GM23248 (cell line): ENCODE measurements around the gene HNRNPA0. TPM values are rescaled to one million over a fixed set of nuclear protein-coding genes. Genes with fewer than 3 reads are reported as not detected.

Experiments used
- DNase-seq: peaks from one replicate; pipeline ENCODE4 v3.0.0-alpha.2; 2015
- H2AFZ ChIP-seq: fragments of 200-600 bp; sonication (generic); 2 replicates; pipeline ENCODE4 v1.6.1; 2016; ENCODE audit warnings: antibody characterized with exemption
- H3F3A ChIP-seq: fragments of 200-600 bp; sonication (generic); 2 replicates; pipeline ENCODE4 v1.6.1; 2016; ENCODE audit warnings: mild to moderate bottlenecking, antibody characterized with exemption, mixed run types; ENCODE audit not compliant: insufficient read depth
- H3K27ac ChIP-seq: fragments of 200-600 bp; sonication (generic); 2 replicates; pipeline ENCODE4 v1.5.1; 2016; ENCODE audit warnings: mild to moderate bottlenecking
- H3K27me3 ChIP-seq: fragments of 200-600 bp; sonication (generic); replicated peaks from 2 replicates; pipeline ENCODE4 v1.6.1; 2016; ENCODE audit warnings: mild to moderate bottlenecking; ENCODE audit not compliant: insufficient read depth
- H3K36me3 ChIP-seq: fragments of 200-600 bp; sonication (generic); 2 replicates; pipeline ENCODE4 v1.6.1; 2016; ENCODE audit warnings: low read depth, mild to moderate bottlenecking
- H3K4me1 ChIP-seq: fragments of 200-600 bp; sonication (generic); 2 replicates; pipeline ENCODE4 v1.6.1; 2016; ENCODE audit warnings: mild to moderate bottlenecking; ENCODE audit not compliant: insufficient read depth
- H3K4me2 ChIP-seq: fragments of 200-600 bp; sonication (generic); one replicate; pipeline ENCODE4 v1.6.1; 2016; ENCODE audit warnings: mild to moderate bottlenecking; ENCODE audit not compliant: unreplicated experiment
- H3K4me3 ChIP-seq: fragments of 200-600 bp; sonication (generic); 2 replicates; pipeline ENCODE4 v1.5.1; 2016; ENCODE audit warnings: mild to moderate bottlenecking
- H3K79me2 ChIP-seq: fragments of 200-600 bp; sonication (generic); 2 replicates; pipeline ENCODE4 v1.6.1; 2016; ENCODE audit warnings: mild to moderate bottlenecking; ENCODE audit not compliant: insufficient read depth
- H3K9ac ChIP-seq: fragments of 200-600 bp; sonication (generic); 2 replicates; pipeline ENCODE4 v1.6.1; 2016; ENCODE audit warnings: mild to moderate bottlenecking
- H3K9me2 ChIP-seq: fragments of 200-600 bp; sonication (generic); 2 replicates; pipeline ENCODE4 v1.6.1; 2016; ENCODE audit warnings: mixed run types, mild to moderate bottlenecking, moderate library complexity; ENCODE audit not compliant: insufficient read depth
- H3K9me3 ChIP-seq: fragments of 200-600 bp; sonication (generic); one replicate; pipeline ENCODE4 v1.6.1; 2017; ENCODE audit warnings: low read depth
- H4K20me1 ChIP-seq: fragments of 200-600 bp; sonication (generic); 2 replicates; pipeline ENCODE4 v1.6.0; 2016; ENCODE audit not compliant: insufficient read depth
- EZH2 ChIP-seq: fragments of 200-600 bp; sonication (generic); IDR thresholded peaks from 2 replicates; pipeline ENCODE4 v1.6.1; 2018; ENCODE audit warnings: antibody characterized with exemption, mild to moderate bottlenecking; ENCODE audit not compliant: insufficient read depth, poor library complexity, severe bottlenecking
- EZH2phosphoT487 ChIP-seq: fragments of 200-600 bp; sonication (generic); IDR thresholded peaks from 2 replicates; pipeline ENCODE4 v1.6.1; 2018; ENCODE audit warnings: antibody characterized with exemption, moderate library complexity, mild to moderate bottlenecking, low read depth; ENCODE audit not compliant: insufficient read depth
- WGBS, 2 experiments: methylation state at CpG; one replicate each; pipeline ENCODE4 v1.1.6; 2015 to 2017; ENCODE audit warnings: low lambda C conversion rate in 2 of 2, low coverage in 1 of 2; ENCODE audit errors: missing lambda C conversion rate in 2 of 2; 5-methylcytosine and 5-hydroxymethylcytosine counted together
- in situ Hi-C: fragments of 300-500 bp; cut with MboI; formaldehyde crosslinking; loops from 2 replicates; pipeline ENCODE4 v1.15.0; 2020
- polyA plus RNA-seq: library from polyadenylated mRNA; unstranded; fragments of >200 nt; fragmentation: Nextera tagmentation; extraction: Ambion mirVana; gene quantifications from 2 replicates; pipeline ENCODE4 v1.2.1, GENCODE V29; 2016
- total RNA-seq: library from RNA; depleted of rRNA; stranded (reverse); fragments of >200 nt; shearing (Covaris generic); gene quantifications from 2 replicates; pipeline ENCODE4 v1.2.3, GENCODE V29; 2014

Gene HNRNPA0
- total and polyA plus RNA-seq, 2 experiments from 2014 or later = 5.2 to 12.2 TPM

DNA sequence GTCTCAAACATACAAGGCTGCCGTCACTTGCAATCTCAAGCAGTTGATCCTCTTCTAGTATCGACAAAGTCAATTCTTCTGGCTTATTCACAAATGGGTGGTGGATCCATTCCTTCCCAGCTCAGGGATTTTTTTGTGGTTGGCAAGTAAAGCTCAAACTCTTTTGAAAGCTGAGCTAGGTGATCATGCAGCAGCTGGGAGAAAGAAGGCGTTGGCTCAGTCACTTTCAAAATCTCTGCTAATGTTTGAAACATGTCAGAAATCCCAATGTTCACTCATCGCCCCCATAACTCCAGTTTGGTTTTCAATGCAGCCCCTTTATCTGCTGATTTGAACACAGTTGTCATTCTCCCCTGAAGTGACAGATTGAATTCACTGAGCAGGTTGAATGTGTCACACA lies 4.0 kb upstream of the HNRNPA0 start:
- no peak overlapping the region for H3K27ac ChIP-seq
- H3K79me2 ChIP-seq = peaks cover 10% of the 10 kb centered on the region
- TF ChIP-seq EZH2phosphoT487 = no peak
- TF ChIP-seq EZH2 = no peak
- no peak overlapping the region for H3K4me2 ChIP-seq
- H3K4me1 ChIP-seq = peaks cover 13% of the 10 kb centered on the region; the same call in 1 of the 2 replicates
- no peaks in the 10 kb centered on the region for H3F3A ChIP-seq
- H3K9ac ChIP-seq = no peak overlapping the region
- no peak for DNase-seq
- 91% methylated on average over 4 of the region's 4 CpGs for WGBS, 2 experiments
- no peaks in the 10 kb centered on the region for H4K20me1 ChIP-seq
- no peak overlapping the region for H2AFZ ChIP-seq
- no peaks in the 10 kb centered on the region for H3K27me3 ChIP-seq
- no peaks in the 10 kb centered on the region for H3K9me3 ChIP-seq
- H3K36me3 ChIP-seq = no peaks in the 10 kb centered on the region
- in situ Hi-C loops = no loop called here
- H3K9me2 ChIP-seq = no peaks in the 10 kb centered on the region
- no peak overlapping the region for H3K4me3 ChIP-seq

DNA sequence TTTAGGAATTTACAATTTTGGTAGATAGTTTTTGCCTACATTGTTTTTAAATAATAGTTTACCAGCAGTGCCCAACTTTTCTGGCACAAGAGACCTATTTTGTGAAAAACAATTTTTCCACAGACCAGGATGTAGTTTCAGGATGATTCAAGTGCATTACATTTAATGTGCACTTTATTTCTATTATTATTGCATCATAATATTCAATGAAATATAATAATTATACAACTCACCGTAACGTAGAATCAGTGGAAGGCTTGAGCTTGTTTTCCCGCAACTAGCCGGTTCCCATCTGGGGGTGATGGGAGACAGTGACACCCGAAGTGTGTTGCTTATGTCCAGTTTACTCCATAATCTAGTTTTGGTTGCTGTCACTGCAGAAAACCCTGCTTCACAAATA lies 3.5 kb upstream of the HNRNPA0 start:
- Histone ChIP-seq H3K4me3 (no peak overlapping the region), H3K4me1 (peaks cover 13% of the 10 kb centered on the region; the same call in 1 of the 2 replicates), H4K20me1 (no peaks in the 10 kb centered on the region), H3K9ac (no peak overlapping the region), H3F3A (no peaks in the 10 kb centered on the region), H3K36me3 (no peaks in the 10 kb centered on the region), H3K9me2 (no peaks in the 10 kb centered on the region), H3K27ac (no peak overlapping the region), H3K27me3 (no peaks in the 10 kb centered on the region), H3K79me2 (peaks cover 15% of the 10 kb centered on the region), H3K9me3 (no peaks in the 10 kb centered on the region), H2AFZ (no peak overlapping the region), H3K4me2 (no peak overlapping the region)
- no peak for DNase-seq
- in situ Hi-C loops = no loop called here
- WGBS, 2 experiments = 93 to 95% methylated on average over 5 of the region's 5 CpGs
- no peak for TF ChIP-seq EZH2
- no peak for TF ChIP-seq EZH2phosphoT487

DNA sequence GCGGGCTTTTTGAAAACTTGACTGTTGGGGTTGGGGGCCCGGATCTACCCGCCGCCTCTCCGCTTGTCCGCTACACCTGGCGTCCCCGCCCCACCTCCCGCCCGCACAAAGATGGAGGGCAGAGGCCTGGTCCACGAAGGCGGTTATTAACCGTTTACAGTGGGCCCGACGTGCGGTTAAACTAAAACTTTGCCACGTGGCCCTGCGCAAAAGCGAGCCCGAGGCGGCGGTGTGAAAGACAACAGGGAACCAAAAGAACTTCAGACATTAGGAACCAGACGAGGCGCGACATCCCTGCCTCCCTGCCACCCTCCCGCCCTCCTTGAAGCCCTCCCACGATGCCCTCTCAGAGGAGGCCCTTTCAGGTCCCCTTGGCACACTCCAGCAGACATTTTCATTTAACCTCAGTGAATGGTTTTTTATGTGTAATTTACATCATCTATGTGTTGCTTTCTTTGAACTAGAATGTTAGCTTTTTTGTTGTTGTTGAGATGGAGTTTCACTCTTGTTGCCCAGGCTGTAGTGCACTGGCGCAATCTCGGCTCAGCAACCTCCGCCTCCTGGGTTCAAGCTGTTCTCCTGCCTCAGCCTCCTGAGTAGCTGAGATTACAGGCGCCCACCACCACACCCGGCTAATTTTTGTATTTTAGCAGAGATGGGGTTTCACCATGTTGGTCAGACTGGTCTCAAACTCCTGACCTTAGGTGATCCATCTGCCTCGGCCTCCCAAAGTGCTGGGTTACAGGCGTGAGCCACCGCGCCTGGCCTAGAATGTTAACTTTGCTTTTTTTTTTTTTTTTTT lies 999 bp upstream of the HNRNPA0 start:
- TF ChIP-seq EZH2phosphoT487 (no peak), EZH2 (no peak)
- Histone ChIP-seq H3K4me2 (peak overlapping the region; percentile 76), H3F3A (peaks cover 9% of the 10 kb centered on the region; the same call in 1 of the 2 replicates), H3K9ac (peak overlapping the region; percentile 98), H2AFZ (peak overlapping the region; percentile 93), H3K9me2 (no peaks in the 10 kb centered on the region), H3K36me3 (no peaks in the 10 kb centered on the region), H3K79me2 (peaks cover 39% of the 10 kb centered on the region), H3K27ac (peak overlapping the region; percentile 97), H3K4me1 (peaks cover 16% of the 10 kb centered on the region), H4K20me1 (peaks cover 8% of the 10 kb centered on the region; the same call in 1 of the 2 replicates), H3K4me3 (peak overlapping the region; percentile 83), H3K9me3 (no peaks in the 10 kb centered on the region), H3K27me3 (no peaks in the 10 kb centered on the region)
- DNase-seq = peak; percentile 67
- in situ Hi-C loops = no loop called here
- WGBS, 2 experiments = 29 to 66% methylated on average over 14 to 32 of the region's 36 CpGs

DNA sequence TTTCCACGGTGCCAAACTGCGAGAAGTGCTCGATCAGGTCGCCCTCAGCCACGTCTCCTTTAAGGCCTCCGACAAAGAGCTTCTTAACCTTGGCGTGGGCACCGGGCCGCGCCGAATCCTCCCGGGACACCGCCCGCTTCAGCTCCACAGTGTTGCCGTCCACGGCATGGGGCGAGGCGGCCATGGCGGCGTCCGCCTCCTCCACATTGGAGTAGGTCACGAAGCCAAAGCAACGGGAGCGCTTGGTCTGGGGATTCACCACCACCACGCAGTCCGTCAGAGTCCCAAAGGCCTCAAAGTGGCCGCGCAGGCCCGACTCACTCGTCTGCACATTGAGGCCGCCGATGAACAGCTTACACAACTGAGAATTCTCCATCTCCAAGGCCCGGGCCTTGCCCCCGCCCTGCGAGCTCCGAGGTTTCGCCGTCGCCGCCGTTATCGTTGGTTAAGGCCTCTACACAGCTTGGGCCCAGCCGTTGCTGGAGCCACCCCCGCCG lies 424 bp downstream of the HNRNPA0 start:
- Histone ChIP-seq H3K36me3 (no peaks in the 10 kb centered on the region), H3K27me3 (no peaks in the 10 kb centered on the region), H2AFZ (0 out of 2 replicates have a peak overlapping the region, but pooled peaks have one; percentile 16), H3K9ac (peak overlapping the region; percentile 98), H3K79me2 (peaks cover 54% of the 10 kb centered on the region), H3K9me3 (no peaks in the 10 kb centered on the region), H3K27ac (peak overlapping the region; percentile 97), H4K20me1 (peaks cover 12% of the 10 kb centered on the region; the same call in 1 of the 2 replicates), H3K4me1 (peaks cover 17% of the 10 kb centered on the region), H3K4me3 (peak overlapping the region; percentile 83), H3F3A (peaks cover 15% of the 10 kb centered on the region; the same call in 1 of the 2 replicates), H3K9me2 (no peaks in the 10 kb centered on the region), H3K4me2 (peak overlapping the region; percentile 100)
- in situ Hi-C loops = no loop called here
- no peak for TF ChIP-seq EZH2phosphoT487
- no peak for TF ChIP-seq EZH2
- peak; percentile 72 for DNase-seq
- WGBS, 2 experiments = 0 to 1% methylated on average over 44 to 45 of the region's 45 CpGs
